ENCODE measurements around the gene DNAH10.

- TF ChIP-seq CTCF (IDR thresholded peaks at IDR 0.05; ENCODE audit: low read depth, low read length) (no peak), POLR2A (IDR thresholded peaks at IDR 0.05; ENCODE audit: extremely low read depth, insufficient read length) (no peak), MAX (IDR thresholded peaks at IDR 0.05; ENCODE audit: low read depth, low read length) (no peak)
Observed at GRCh38 chr12:123779551-123779950, 17.4 kb downstream of the DNAH10 start.

All from NB4 (cell line).